NCI-H1436 (cell line): ENCODE measurements around the gene NFKB1.
"Not testable (repeated sequence)": the region's sequence is repeated elsewhere in the genome, so short reads cannot be mapped to it uniquely, and the experiment has no call there.

Experiments
- DNase-seq: peaks from one replicate; lab custom pipeline; 2025; lab: John Stamatoyannopoulos, UW

Gene NFKB1

DNA sequence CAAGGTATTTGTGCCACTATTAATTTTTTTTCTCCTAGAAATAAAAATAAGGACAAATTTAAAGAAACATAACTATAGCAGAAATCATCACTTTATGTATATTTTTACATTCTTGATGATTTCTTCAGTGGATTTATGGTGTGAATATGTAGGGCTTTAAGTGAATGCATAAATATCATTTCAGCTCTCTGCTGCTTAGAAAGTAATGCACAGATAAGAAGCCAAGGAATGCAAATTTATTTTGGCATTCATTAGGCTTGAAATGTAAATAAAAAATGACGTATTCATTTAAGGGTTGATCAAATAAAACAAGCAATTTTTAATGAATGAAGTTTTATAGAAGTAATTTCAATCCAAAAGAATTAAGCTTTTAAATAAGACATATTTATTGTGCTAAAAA is 66.3 kb downstream of the NFKB1 start:
- no peak for DNase-seq

DNA sequence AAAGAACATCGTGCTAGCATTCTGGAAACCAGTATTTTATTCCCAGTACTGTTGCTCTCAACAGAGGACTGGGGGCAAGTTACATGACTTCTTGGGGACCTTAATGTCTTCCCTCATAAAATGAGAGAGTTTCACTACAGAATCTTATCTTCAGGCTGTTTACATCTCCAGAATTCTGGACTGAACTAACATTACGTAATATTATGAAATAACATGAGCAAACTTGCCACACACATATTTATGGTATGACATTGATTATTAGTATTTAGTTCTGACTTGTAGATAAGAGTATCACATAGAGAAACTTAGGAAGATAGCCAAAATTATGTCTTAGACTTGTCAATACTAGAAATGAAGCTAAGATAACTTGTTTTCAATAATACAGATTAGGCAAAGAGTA is 68.0 kb downstream of the NFKB1 start:
- no peak for DNase-seq

DNA sequence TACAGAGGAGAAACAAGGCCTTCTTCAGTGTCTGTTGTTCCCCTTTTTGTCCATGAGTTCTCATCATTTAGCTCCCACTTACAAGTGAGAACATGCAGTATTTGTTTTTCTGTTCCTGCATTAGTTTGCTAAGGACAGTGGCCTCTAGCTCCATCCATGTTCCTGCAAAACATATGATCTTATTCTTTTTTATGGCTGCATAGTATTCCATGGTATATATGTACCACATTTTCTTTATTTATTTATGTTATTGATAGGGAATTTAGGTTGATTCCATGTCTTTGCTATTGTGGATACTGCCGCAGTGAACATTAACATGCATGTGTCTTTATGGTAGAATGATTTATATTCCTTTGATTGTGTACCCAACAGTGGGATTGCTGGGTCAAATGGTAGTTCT is 69.1 kb downstream of the NFKB1 start:
- DNase-seq = not testable (repeated sequence)

DNA sequence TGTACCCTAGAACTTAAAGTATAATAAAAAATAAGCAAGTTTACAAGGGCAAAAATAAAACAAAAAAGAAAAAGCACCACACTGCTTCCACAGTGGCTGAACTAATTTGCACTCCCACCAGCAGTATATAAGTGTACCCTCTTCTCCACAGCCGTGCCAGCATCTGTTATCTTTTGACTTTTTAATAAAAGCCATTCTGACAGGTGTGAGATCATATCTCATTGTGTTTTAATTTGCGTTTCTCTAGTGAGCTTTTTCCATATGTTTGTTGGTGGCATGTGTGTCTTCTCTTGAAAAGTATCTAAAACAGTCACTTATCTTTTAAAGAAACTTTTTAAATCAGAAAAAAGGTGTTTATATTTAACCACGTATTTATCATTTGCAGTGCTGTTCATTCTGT is 71.3 kb downstream of the NFKB1 start:
- DNase-seq = no peak

DNA sequence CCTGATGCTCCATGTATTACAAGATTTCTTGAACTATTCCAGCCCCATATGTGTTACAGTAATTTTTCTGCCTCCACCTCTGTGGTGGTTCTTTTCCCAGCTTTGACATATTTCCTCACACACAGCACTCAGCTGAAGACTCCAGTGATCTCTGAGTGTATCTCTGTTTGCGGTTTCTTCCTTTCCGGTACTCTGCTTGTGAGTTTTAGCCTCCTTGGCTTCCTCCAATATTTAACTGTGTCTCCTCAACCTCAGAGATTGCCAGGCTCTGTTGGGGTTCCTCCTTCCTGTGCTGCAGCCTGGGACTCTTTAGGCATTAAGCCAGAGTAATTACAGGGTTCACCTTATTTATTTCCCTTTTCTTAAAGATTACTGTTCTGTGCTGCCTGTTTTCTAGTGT is 73.2 kb downstream of the NFKB1 start:
- no peak for DNase-seq

DNA sequence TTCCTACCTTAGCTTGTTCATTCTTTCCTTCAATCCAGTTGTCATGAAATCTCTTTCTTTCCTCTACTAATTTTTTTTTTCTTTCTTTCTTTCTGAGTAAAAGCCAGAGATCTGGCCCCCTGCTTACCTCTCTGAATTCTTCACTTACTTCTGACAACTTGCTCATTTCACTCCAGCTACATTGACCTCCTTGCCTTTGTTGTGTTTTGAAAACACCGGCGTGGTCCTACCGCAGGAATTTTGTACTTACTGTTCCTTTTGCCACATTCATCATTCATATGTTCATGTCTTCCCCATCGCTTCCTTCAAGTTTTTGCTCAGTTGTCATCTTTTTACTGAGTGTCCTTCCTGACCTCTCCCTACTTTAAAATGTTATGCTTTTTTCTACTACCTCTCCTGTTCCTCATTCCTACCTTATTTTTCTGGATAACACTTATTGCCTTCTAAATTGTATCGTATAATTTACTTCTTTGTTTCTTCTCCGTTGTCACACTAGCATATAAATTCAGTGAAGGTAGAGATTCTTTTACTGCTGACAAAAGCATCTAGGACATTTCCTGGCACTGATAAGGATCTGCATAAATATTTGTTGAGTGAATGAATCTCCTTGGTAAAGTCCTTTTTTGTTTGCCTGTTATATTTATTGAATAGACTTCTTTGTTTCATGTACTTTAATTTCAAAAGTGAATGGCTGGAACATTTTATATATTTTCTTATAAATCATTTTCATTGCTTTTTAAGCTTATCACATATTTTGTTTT is 74.4 kb downstream of the NFKB1 start:
- DNase-seq = no peak

DNA sequence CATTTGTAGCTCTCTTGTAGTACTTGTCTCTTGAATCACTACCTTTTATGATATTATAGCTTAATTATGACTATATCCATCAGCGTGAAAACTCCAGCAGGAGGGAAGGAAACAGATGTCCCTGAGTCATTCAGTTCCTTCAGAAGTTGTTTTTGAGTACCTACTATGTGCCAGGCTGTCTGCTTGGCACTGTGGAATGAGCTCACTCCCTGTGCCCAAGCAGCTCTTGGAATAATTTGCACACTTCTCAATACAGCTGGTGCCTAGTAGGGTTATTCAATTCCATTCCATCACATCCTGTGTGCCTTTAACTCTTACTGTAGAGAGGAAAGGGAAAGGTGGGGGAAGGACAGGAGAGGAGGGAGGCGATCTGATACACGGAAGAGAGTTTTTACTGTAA is 77.1 kb downstream of the NFKB1 start:
- no peak for DNase-seq

DNA sequence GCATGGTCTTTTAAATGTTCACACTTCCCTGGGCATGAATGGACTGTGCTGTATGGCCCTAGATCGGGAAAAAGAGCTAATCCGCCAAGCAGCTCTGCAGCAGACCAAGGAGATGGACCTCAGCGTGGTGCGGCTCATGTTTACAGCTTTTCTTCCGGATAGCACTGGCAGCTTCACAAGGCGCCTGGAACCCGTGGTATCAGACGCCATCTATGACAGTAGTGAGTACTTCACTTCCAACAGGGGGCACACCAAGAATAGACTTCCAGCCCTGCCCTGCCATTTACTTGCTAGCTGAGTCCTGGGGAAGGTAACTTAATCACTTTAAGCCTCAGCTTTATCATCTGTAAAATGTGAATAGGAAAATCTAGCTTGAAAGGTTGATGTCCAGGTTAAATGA is 77.7 kb downstream of the NFKB1 start:
- DNase-seq = no peak

DNA sequence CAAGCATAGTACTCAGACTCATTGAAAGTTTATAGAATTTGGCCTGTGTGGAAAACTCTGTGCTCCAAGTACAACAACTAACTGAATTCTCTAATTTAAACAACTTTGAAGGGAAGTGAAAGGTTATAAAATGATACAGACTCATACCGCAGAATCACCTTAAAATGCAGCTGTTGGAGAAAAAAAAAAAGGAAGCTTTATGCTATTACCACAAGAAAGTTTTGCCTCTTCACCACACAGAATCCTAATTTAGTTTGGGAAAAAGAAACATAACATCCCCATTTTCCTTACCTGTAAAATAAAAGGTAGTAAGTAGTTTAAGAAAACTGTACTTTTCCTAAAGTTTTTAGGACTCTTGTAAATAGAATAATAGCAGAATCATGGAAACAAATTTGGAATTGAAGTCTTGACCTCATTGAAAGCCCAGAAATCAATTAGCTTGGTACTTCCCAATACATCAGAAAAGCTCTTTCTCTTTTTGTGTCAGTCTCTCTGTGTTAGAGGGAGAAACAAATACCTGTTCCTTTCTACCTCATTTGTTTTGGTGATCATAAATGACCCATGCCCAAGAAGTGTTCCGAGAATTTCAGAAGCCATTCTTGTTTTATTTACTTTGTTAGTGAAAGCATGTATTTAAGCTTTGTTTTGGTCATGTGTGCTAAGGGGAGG is 78.8 kb downstream of the NFKB1 start:
- no peak for DNase-seq

DNA sequence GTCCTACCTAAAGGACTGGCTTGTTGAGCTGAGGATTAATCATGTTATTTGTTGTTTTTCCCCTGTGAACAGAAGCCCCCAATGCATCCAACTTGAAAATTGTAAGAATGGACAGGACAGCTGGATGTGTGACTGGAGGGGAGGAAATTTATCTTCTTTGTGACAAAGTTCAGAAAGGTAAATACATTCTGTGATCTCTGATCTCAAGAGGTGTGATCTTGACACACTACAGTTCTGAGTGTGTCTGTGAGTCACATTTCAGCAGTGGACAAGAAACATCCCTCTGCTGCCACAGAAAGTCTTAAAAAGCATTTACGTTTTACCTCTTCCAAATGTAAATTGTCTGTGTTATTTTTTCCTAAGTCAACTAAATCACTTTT is 79.3 kb downstream of the NFKB1 start:
- DNase-seq = no peak

DNA sequence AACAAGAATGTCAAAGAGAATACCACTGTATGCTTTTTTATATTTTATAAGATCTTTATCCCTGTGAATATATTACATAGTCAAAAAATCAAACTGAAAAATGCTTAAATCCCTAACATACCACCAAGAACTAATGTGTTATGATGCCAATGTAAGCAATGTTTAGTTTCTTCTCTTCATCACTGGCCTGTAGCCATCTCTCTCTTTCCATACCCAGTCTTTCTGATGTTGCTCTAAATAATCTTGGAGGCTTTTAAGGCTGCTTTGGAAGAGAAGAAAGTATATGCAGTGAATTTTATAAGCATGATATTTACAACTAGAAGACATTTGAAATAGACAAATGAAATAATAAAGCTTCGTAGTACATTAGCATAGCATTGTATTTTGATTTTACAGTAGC is 82.9 kb downstream of the NFKB1 start:
- DNase-seq = no peak

DNA sequence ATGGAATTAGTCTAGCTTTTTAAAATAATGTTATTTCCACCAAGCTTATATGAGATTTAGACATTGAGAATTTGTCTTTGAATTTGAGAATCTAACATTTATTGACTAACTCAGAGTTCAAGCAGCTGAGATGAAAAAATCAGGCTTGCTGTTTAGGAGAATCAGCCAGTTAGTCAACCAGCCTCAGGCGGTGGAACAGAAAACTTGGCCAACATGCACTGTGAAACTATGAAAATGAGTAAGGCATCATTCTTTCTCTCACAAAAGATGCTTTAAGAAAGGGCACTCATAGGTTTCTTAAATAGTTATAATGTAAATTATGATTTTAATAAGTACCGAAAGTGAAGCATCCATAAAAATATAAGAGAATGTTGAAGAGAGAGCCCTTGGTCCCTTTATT is 84.2 kb downstream of the NFKB1 start:
- DNase-seq = no peak

DNA sequence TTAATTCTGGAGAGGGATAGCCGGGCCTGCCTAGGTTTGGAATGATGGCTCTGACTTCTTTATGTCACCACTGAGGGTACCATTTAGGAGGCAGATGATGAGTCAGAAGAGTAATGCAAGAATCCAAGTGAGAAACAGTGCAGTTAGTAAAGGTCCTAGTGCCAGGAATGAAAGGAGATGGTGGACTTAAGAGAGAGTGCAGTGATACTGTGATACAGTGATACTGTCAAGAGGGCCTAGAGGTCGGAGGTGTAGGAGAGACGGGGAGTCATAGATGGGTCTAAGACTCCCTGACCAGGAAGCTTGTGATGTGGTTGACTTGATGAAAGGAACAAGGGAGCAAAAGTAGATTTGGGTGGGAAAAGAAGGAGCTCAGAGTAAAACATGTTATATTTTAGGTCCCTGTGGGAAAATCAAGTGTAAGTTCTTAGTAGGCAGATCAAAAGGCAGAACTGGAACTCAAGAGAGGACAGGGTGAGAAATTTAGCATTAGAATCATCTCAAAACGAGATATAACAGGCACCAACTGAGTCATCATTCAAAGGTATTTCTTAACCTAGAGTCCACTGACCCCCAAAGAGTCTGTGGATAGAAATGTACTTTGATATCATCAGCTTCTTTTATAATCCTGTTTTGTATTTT is 85.0 kb downstream of the NFKB1 start:
- no peak for DNase-seq

DNA sequence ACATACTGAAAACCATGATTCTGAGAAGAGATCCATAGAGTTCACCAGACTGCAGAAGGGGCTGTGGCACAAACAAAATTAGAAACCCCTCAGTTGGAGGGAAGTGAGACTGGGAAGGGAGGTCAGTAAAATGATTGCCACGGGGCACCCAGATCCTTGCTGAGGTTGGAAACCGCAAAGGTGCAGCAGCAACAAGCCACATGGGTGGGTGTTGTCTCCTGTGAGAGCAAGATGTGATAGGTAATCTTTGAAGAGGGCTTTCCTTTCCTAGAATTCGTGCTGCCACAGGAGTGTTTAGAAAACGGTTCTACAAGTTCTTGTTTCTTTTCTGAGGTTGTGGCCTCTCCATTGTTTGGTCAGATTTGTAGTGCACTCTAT is 85.5 kb downstream of the NFKB1 start:
- no peak for DNase-seq

DNA sequence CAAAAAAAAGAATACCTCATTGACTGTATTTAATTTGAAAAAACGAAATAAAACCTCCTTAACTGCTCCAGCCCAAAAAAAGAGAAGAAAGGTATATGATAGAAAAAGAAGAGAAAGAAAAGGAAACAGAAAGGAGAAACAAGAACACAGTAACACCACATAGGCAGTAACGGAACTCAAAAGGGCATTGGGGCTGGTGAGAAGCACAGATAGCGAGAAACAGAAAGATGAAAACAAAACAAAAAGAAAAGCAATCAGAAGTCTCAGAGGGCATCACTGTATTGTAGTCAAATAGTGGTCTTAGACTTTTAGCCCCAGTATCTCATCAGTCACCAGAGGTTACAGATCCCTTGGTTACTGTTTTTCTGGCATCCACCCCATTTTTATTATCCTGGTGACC is 88.6 kb downstream of the NFKB1 start:
- no peak for DNase-seq

DNA sequence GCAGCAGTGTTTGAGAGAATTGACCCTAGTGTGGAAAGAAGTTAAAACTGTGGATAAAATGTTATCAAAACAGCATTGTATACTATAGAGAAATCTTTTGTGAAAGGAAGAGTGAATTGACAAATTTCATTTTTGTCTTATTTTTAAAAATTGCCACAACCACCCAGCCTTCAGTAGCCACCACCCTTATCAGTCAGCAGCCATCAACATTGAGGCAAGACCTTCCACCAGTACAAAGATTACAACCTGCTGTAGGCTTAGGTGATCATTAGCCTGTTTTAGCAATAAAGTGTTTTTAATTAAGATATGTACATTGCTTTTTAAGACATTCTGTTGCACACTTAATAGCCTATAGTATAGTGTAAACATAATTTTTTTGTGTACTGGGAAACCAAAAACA is 91.1 kb downstream of the NFKB1 start:
- no peak for DNase-seq

DNA sequence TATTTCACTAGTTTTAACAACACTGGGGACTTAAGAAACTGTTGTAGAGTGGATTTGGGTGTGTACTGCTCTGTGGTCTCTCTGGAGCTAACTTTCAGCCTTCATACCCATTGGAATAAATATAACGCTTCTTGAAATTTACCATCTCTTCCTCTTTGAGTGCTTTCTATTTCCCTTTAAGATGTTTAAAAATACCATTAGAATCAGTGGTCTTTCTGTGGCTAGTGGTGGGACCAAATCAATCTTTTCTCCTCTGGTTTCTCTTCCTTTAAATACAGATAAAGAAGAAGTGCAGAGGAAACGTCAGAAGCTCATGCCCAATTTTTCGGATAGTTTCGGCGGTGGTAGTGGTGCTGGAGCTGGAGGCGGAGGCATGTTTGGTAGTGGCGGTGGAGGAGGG is 92.0 kb downstream of the NFKB1 start:
- no peak for DNase-seq

DNA sequence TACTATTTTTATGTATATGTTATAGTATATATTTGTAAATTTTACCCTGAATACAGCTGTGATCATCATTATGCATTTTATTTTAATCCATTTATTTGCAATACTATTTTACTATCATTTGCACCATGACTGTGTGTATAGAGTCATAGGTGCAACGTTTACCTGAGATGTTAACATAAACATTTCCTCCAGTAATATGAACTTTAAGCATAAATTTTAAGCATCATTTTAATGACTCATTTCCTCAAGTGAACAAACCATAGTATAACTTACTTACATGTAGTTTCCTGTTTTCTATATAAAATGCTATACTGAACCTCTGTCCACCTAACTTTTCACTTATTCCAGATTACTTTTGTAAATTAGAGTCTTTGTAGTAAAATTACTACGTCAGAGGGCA is 92.8 kb downstream of the NFKB1 start:
- DNase-seq = no peak

DNA sequence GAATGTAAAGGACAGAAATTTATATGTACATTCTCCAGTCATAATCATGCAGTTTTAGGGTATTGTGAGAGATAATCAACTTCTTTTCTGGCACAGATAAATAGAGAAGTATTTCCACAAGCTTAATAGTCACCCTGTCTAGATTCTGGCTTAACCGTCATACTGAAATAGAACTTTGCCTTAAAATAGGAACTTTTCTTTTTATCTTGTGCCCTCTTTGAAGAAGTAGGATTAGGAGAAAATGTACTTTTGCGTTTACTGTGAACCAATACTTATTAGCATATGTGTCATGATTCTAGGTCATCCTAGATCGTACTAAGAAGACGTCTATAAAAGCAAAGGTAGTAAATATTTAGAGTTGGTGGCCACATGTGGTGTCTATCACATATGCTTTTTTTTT is 95.4 kb downstream of the NFKB1 start:
- DNase-seq = no peak

DNA sequence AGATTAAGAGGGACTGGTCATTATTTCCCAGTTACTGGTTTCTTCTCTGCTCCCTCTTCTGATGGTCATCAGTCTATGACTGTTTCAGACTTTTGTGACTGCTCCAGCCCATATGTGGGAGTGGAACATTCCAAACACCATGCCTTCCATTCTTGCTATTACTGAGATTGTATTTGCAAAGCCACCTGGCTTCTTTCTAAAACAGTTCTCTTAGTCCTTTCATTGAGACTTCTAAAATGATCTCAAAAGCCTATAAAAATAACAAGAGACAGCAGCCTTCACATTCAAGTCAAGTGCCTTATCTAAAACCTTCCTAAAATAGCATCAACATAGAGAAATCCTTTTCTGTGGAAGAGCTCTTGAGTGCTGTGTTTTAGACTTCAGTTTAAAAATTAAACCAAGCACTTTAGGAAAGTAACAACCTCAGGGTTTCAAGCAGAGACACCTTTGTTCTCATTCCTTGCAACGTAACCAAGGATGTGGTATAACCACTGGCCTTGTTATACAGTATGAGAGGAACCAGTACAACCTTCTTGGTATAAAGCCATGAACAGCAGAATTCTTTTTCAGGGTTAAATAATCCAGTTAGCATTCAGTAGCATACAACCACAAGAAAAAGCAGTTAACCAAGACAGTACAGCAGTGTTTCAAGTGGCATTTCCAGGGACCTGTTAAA is 97.1 kb downstream of the NFKB1 start:
- DNase-seq = no peak

DNA sequence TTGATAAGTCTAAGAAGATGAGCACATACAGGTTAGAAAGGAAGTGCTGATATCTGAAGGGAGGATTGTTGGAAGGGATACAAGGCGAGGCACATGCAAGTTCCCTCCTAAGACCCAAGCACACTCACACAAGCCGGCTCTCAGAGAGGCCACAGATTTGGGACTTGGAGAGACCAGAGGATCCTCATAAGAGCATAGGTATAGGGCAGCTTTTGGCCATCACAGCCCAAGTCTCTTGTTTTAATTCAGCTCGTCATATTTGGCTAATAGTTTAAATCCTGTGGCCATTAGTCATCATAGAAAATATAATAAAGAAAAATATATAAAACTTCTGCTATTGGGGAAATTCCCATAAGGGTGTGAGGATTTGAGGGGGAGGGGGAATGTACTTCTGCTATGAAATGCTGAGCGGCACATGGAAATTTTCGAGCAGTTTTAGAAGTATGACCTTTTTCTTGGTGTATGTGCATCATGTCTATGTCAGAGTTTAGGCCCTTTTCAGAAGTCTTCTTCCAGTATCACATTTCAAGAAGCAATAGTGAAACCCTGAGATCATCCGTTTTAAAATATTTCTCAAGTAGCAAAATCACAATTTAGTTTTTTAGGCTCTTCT is 97.7 kb downstream of the NFKB1 start:
- DNase-seq = no peak

DNA sequence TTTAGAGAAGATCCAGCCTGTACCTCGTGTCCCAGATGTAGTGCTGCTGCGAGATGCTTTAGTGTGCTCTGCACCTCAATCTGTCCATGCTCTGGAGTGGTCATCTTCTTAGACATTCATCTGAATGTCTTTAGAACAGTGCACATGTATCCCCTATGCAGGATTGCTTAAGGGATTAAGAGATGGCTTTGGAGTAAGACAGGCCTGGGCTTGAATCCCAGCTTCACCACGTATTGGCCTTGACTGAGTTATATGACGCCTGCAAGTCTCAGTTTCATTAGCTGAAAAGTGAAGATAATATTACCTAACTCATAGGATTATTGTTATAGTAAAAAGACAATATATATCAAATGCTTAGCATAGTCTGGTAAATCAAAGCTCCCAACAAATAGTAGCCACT is 98.3 kb downstream of the NFKB1 start:
- DNase-seq = no peak

DNA sequence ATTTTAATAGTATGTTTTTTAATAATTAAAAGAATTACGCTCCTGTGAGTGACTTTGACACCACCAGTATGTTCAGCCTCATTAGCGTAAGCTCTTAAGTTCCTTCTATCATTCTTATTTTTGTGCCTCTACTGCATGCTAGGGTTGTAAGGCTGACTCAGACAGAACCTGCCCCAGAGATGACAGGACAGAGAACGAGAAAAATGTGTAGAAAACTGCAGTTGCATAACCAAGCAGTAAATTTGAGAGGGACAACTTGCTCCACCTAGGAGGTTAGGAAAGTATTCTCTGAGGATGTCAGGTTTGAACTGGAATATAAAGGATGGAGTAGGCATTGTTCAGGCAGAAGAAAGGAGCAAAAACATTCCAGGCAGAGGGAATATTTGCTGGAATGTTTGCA is 98.7 kb downstream of the NFKB1 start:
- no peak for DNase-seq
